Measurements from ENCODE around the gene TNXB.

DNA sequence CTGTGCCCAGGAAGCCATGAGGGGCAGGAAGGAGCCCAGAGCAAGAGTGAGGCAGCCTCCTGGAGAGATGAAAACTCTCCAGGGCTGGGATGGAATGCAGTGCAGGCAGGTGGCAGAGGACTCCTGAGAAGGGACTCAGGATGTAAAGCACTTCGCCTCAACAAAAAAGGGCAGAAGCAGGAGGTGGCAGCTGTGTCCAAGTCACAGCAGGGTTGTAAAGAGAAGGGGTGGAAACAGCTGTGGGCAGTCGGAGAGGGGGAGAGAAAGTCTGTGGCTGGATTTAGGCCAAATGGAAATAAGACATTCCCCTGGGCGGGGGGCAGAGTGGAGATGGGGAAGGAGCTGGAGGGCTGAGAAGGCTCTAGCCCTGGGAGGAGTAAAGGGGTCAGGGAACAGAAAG is 36.0 kb downstream of the TNXB start:
- TF ChIP-seq CBFB (CRISPR knock-in tag; IDR thresholded peaks at IDR 0.05) (no peak), RBM25 (IDR thresholded peaks at IDR 0.05; ENCODE audit: low read depth, low read length, severe bottlenecking) (no peak), THAP7 (CRISPR knock-in tag; IDR thresholded peaks at IDR 0.05) (no peak), POLR2AphosphoS2 (IDR thresholded peaks at IDR 0.05; ENCODE audit: low read length) (no peak), PTBP1 (IDR thresholded peaks at IDR 0.05; ENCODE audit: low read depth, low read length) (no peak), ZBTB7A (IDR thresholded peaks at IDR 0.05; ENCODE audit: borderline replicate concordance, control insufficient read depth, low read depth, low read length) (no peak)
- TF ChIP-seq, protein P1, sequence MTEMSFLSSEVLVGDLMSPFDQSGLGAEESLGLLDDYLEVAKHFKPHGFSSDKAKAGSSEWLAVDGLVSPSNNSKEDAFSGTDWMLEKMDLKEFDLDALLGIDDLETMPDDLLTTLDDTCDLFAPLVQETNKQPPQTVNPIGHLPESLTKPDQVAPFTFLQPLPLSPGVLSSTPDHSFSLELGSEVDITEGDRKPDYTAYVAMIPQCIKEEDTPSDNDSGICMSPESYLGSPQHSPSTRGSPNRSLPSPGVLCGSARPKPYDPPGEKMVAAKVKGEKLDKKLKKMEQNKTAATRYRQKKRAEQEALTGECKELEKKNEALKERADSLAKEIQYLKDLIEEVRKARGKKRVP (CRISPR knock-in tag; IDR thresholded peaks at IDR 0.05), result no peak
- TF ChIP-seq, protein P2, sequence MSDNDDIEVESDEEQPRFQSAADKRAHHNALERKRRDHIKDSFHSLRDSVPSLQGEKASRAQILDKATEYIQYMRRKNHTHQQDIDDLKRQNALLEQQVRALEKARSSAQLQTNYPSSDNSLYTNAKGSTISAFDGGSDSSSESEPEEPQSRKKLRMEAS (CRISPR knock-in tag; IDR thresholded peaks at IDR 0.05), result no peak

Data from K562 (cell line).